ENCODE data around the gene MYOT.

DNA sequence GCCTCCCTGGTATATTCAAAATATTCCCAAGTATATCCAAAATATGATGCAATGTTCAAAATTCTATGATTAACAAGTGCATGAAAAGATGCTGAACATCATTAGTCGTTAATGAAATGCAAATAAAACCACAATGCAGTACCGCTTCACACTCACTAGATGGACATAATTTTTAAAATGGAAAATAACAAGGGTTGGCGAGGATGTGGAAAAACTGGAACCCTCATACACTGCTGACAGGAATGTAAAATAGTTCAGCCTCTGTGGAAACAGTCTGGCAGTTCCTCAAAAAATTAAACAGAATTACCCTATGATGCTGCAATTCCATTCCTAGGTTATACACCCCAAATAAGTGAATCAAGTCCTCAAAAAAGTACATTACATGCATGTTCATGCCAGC lies 36.1 kb upstream of the MYOT start:
- TF ChIP-seq, protein P1, sequence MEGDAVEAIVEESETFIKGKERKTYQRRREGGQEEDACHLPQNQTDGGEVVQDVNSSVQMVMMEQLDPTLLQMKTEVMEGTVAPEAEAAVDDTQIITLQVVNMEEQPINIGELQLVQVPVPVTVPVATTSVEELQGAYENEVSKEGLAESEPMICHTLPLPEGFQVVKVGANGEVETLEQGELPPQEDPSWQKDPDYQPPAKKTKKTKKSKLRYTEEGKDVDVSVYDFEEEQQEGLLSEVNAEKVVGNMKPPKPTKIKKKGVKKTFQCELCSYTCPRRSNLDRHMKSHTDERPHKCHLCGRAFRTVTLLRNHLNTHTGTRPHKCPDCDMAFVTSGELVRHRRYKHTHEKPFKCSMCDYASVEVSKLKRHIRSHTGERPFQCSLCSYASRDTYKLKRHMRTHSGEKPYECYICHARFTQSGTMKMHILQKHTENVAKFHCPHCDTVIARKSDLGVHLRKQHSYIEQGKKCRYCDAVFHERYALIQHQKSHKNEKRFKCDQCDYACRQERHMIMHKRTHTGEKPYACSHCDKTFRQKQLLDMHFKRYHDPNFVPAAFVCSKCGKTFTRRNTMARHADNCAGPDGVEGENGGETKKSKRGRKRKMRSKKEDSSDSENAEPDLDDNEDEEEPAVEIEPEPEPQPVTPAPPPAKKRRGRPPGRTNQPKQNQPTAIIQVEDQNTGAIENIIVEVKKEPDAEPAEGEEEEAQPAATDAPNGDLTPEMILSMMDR (IDR thresholded peaks at IDR 0.05) = no peak; the same call in 1 of the 2 replicates
- no peak for TF ChIP-seq ZFX (IDR thresholded peaks at IDR 0.05; ENCODE audit: borderline replicate concordance)
